HG03558 (cell line): ENCODE measurements around the gene PCDH1.
"Not testable (repeated sequence)": the region's sequence is repeated elsewhere in the genome, so short reads cannot be mapped to it uniquely, and the experiment has no call there.

Experiments used
- ATAC-seq: cut with Tn5 transposase; IDR thresholded peaks from one replicate; pipeline ENCODE4 v1.9.1; 2021; ENCODE audit warnings: moderate number of reproducible peaks; ENCODE audit not compliant: unreplicated experiment; ENCODE audit errors: extremely low read depth

The PCDH1 gene

GRCh38 chr5:141902015-141902814, 24.0 kb upstream of the PCDH1 start:
- no peak for ATAC-seq

DNA sequence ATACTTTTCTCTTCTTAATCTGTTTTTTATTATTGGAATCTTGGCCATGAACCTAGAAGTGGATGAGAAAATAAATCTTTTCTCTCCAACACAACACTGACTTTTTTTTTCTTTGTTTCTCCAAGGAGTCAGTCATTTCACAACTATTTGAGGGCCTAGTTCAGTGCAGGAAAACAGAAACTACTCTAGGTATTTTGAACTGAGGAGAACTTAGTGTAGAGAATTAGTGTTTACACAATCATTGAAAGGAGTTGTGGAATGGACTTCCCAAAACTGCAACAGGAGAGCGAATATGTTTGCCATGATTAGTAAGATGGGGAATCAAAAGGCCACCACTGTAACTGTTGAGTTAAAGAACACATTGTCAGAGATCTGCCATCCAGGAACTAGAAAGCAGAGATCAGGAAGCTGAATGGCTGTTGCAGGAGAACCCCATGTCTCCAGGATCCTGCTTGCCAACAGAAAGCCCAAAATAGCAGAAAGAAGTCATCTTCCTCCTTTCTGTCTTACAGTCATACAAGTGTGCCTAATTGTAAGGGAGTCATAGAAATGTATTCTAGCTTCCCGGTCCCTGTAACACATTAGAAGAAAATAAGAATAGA, 20.3 kb upstream of the PCDH1 start:
- no peak for ATAC-seq

GRCh38 chr5:141897425-141897824, 19.2 kb upstream of the PCDH1 start:
- no peak for ATAC-seq

DNA sequence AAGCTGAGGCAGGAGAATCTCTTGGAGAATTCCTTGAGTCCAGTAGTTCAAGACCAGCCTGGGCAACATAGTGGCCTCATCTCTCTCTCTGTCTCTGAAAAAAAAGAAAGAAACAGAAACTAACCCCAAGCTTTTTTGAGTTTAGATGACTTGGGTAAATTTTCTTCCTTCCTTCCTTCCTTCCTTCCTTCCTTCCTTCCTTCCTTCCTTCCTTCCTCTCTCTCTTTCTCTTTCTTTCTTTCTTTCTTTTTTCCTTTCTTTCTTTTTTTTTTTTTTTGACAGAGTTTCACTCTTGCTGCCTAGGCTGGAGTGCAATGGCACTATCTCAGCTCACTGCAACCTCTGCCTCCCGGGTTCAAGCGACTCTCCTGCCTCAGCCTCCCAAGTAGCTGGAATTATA, 12.2 kb upstream of the PCDH1 start:
- not testable (repeated sequence) for ATAC-seq

- ATAC-seq: no peak
Measured at GRCh38 chr5:141889282-141889871, 11.2 kb upstream of the PCDH1 start.

- no peak for ATAC-seq
Measured at GRCh38 chr5:141883892-141884318, 5.7 kb upstream of the PCDH1 start.

DNA sequence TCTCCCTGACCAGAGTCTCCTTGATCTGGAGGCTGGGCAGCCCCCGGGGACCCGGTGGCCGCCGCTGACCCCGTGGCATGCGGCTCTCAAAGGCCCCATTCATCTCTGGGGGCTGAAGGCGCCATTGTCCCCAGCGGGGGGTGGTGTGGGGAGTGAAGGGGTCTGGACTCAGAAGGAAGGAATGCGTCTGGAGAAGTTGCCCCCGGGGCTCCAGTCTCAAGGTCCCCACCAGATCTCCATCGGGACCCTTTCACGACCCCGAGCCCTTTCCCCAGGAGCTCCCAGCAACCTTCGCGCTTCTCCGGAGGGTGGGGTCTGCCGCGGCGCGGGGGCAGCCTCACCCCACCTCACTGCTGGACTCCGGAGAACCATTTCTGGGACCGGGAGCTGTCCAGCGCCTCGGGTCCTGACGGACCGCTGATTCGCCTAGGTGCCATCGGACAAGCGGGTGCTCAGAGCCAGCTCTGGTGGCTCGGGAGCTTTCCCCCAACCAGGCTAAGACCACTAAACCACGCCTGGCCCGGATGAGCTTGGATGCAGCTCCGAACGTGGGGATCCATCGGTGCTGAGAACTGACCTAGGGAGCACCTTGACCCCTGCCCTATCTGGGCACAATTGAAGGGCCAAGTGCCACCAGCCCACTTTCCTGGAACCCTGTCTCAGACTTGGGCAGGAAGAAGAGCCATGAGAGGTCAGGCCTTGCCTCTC, 5.1 kb upstream of the PCDH1 start:
- no peak for ATAC-seq

- no peak for ATAC-seq
Measured at GRCh38 chr5:141882594-141883183, 4.5 kb upstream of the PCDH1 start.

- no peak for ATAC-seq
Measured at GRCh38 chr5:141881886-141882285, 3.7 kb upstream of the PCDH1 start.

DNA sequence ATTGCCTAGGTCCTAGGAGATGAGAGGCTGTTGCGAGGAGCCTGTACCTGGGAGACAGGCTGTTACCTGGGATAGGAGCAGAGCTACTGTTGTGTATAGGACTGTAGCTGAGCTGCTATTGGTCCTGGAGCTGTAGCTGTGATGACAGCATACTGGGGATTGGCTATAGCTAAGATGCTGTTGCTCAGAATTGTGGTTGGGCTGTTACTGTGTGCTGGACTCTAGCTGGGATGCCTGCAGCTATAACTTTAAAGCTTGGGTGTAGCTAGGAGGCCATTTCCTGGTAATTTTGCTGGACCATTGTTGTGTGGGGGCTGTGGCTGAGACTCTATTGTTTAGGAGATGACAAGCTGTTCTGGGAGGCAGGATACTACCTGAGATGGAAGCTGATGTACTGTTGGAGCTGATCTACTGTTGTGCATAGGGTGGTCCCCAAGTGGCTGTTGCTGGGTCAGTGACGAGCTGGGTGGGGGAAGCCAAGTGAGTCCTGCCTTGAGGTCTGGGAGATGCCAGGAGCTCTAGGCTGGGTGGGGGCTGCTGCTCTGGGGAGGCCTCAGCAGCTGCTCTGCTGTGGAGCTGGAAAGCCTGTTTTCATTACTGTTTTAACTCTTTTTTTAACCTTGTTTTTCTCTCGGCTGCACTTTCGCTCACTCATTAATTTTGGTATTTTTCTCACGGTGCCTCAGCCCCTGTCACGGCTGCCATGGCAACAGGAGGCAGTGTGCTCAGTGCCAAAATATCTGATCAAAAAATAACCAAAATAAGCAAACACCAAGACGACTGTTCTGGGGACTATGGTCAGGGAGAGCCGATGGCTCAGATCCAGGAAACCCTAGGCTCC, 3.0 kb upstream of the PCDH1 start:
- ATAC-seq: no peak

GRCh38 chr5:141879941-141880738, 1.9 kb upstream of the PCDH1 start:
- no peak for ATAC-seq

DNA sequence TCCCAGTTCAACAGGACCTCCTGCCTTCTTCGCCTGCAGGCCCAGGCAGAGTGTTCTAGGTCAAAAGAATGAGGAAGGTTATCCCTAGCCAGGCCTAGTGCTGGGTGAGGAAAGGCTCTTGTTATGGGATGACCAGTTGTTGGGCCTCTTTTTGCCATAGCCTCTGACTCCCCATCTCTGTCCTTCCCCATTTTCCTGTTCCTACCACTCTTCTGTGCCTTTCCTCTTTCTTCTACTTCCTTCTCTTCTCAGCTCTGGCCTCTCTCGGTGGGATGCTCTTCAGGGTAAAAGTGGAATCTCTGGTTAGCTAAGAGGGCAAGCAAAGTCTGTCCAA, 1.2 kb upstream of the PCDH1 start:
- ATAC-seq: no peak

DNA sequence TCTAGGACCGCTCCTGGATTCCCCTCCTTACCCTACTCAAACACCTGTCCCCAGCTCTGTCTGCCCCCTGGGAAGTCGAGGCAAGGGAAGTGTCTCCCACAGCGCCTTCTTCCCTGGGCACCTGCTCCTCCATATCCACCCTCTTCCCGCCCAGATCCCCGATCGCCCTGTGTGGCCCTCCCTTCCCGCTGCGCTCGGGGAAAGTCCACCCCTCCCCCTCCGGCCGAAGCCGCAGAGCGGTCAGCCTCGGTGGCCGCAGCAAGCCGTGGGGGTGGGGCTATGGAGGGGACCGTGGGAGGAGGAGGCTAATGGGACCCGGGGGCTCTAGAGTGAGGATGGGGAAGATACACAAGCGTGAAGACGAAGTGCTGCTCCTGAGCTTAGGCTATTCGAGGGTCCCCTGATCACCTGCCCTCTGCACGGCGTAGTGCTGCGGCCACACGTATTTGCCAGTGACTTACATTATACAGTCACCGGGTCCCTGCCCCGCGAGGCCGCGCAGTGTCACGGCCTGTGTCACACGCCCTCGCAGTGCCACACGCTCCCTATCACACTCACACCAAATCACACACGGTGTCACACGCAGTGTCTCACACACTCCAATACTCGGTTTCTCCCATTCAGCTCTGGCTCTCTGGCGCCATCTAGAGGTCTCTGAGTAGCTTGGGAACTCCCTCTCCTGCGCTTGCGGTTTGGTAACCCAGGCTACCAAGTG, 658 bp upstream of the PCDH1 start:
- ATAC-seq: peak; percentile 79

DNA sequence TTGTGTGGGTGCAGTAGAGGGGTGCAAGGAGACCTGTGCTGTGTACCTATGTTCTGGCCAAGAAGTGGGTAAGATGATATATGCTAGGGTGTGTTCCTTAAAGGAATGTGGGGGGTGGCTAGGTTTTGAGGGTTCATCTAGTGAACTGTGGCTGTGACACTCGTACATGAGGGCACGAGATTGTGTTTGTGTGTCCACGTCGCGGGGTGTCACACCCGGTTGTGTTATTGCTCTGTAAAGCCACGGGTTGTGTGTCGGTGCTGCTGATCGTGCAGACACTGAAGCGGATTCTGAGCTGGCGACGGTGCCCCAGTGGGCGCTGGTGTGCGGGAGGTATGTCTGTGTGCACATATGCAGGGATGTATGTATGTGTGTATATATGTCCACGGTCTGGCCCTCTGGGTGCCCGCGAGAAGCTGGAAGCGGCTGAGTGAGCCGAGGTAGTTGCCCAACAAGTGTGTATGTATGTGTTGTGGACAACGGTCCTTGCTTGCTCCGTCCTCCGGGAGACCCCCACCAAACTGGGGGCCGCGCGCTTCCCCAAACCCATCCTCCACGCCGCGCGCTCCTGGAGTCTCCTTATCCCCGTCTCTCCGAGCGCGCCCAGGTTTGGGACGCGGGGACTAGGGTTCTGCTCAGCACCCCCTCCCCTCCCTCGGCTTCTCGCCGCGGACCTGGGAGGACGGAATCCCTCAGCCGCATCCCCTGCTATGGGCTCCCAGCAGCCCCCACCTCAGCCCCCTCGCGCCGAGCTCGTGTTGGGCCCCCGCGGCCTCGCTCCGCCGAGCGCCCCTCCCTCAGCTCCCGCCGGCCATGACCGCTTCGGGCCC, 639 bp downstream of the PCDH1 start:
- ATAC-seq: no peak

- no peak for ATAC-seq
Measured at GRCh38 chr5:141876628-141877355, 1.4 kb downstream of the PCDH1 start.

- no peak for ATAC-seq
Measured at GRCh38 chr5:141875795-141876627, 2.2 kb downstream of the PCDH1 start.
